ENCODE results near the gene TSPYL2.

Gene TSPYL2

GRCh38 chrX:53128097-53128749, 46.1 kb downstream of the TSPYL2 start:
- no peak overlapping the region for H3K4me3 ChIP-seq (ENCODE audit: low read depth, low read length)
- POLR2A ChIA-PET, result no interaction called here
- DNase-seq (ENCODE audit: low read depth, low spot score), result no peak
- CTCF ChIA-PET, result no interaction called here
- TF ChIP-seq CTCF (IDR thresholded peaks at IDR 0.05; ENCODE audit: insufficient read depth, low read length, missing control alignments), result no peak

GRCh38 chrX:53133400-53133799, 51.2 kb downstream of the TSPYL2 start:
- ChIA-PET POLR2A (no interaction called here), CTCF (no interaction called here)
- no peak for DNase-seq (ENCODE audit: low read depth, low spot score)
- no peak for TF ChIP-seq CTCF (IDR thresholded peaks at IDR 0.05; ENCODE audit: insufficient read depth, low read length, missing control alignments)
- no peak overlapping the region for H3K4me3 ChIP-seq (ENCODE audit: low read depth, low read length)

- H3K4me3 ChIP-seq (ENCODE audit: low read depth, low read length), result no peak overlapping the region
- ChIA-PET POLR2A (no interaction called here), CTCF (no interaction called here)
- TF ChIP-seq CTCF (IDR thresholded peaks at IDR 0.05; ENCODE audit: insufficient read depth, low read length, missing control alignments), result no peak
- no peak for DNase-seq (ENCODE audit: low read depth, low spot score)
These were observed 53.4 kb downstream of the TSPYL2 start for GRCh38 chrX:53135581-53135980.
